ENCODE data around the gene CHRNA1.

The CHRNA1 gene

DNA sequence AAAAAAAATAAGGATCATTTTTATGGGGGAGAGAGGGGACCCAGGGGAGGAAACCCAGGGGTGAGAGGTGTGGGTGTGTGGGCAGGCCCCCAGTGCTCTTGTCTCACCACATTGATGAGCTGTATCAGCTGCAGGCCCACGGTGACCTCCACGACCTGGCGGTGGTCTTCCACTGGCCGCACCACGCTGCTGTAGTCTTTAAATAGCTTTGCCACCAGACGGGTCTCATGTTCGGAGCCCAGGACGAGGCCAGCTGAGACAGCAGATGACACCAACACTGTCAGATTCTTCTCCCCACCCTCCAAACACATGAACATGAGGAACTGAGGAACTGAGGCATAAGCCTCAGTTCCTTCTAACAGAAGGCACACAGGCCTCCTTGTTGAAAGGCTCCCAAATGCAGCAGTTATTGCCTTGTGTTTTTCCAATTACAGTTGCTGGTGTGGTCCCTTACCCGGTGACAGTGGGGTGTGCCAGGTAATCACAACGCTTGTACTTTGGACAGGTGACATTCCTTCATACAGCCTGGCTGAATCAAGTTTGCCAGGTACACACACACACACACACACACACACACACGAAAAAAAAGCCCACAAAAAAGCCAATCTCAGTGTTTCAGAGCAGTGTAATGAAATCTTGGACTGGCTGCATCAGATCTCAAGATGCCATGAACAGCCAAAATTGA, 4.7 kb downstream of the CHRNA1 start:
- no peak for DNase-seq

DNA sequence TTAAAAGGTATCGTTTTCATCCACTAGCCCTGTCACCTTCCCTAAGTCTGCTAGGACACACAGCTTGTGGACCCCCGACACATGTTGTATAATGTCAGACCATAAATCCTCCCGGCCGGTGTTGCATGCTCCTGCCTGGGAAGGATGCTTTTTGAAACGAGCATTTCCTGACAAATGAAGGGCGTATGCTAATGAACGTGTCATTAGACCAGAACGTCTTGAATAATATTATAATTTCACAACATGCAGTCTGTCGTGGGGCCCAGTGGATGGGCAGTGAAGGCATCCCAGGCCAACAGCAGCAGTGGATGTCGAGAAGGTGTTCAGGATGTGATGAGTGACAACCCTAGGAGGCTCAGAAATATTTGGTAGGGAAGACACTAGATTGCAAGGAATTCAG, 7.5 kb downstream of the CHRNA1 start:
- DNase-seq, result no peak

DNA sequence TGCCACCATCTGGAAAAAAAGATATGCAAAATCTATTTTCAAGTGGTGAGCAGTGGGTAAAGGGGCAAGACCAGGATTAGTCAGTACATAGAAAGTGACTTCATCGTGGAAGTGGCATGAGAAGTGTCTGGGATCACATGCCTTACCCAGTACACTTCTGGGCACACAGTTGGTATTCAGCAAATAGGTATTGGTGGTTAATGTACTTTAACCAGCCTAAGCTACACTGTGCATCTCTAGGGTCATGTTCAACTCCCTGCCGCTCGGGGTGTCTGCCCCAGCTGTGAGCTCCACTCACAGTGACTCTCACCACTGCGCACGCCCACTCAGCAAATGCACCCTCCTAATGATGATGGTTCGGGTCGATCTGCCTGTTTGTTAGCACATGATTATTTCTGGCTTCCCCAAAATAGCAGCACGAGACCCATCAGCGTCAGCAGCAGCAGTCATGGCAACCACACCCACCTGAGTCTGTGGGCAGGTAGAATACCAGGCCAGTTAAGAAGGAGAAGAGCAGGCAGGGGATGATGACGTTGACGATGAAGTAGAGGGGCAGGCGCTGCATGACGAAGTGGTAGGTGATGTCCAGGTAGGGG, 11.1 kb downstream of the CHRNA1 start:
- peak; percentile 74 for DNase-seq

DNA sequence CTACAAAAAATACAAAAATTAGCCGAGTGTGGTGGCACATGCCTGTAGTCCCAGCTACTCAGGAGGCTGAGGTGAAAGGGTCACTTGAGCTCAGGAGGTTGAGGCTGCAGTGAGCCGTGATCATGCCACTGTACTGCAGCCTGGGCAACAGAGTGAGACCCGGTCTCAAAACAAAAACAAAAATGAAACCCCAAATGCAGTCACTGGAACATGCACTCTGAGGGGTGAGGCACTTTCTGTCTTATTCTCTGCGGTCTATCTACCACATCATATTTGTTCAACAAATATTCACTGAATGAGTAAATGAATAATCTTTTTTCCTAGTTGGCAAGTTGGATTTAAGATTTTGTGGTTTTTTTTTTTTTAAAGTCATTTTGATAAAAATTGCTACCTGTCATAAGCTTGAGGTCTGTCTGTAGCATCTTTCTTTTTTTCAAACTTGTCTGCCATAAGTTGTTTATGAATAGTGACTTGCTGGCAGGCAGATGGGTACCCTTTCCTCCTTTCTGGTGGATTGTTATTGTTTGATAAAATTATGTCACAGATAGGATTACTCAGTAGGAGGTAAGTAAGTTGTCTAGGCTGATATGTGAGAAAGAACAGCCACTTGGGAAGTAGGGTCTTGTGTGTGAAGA, 11.8 kb downstream of the CHRNA1 start:
- peak; percentile 73 for DNase-seq

DNA sequence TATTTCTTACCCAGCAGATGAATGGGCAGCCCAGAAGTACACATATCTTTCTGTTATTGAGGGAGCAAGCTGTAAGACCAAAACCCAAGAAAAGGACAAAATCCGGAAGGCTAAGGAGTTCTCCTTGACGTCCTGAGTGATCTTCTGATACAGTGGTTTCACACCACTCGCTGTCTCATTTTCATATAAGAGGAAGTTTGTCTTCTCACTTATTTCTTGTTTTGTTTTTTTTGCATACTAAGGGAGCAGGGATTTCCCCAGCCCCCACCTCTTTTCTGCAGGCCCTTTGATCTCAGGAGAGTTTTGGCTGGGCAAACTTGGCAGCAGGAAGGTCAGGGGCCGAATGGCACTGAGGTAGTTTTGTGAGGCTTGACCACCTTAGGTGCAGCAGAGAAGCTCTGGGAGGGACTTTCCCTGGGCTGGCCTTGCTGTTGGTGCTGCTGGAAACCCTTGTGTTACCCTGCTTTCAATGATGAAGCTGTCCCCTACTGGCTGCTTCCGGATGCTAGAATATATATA, 13.3 kb downstream of the CHRNA1 start:
- DNase-seq, result peak; percentile 66

DNA sequence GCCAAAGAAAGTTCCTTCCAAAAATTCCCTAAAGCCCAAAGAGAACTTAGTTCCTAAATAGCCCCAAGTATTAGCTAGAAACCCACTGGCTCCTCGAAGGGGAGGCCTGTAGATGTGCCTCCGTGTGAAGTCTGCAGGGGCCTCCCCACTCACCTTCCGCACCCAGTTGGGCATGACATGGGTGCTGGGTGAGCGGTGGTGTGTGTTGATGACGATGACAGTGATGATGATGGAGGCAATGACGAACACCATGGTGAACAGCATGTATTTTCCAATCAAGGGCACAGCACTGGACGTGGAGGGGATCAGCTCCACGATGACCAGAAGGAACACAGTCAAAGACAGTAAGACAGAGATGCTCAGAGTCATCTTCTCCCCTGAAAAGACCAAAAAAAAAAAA, 14.5 kb downstream of the CHRNA1 start:
- DNase-seq, result no peak

DNA sequence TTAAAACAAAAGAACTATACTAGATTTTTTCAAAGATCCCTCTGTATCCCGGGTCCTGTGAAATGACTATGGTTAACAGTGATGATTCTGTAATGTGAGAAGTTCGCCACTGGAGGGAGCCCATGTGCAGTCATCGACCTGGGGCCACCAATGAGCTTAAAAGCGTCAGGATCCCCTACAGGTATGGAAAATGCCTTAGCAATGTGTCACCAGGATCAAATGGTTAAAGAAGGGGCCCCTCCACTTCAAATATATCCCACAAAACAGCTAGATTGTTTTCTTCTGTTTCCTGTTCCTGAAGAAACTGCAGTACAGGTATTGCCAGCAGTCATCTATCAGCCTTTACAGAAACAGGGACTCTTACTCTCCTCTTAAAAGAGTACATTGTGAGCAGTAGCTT, 15.3 kb downstream of the CHRNA1 start:
- peak; percentile 69 for DNase-seq

DNA sequence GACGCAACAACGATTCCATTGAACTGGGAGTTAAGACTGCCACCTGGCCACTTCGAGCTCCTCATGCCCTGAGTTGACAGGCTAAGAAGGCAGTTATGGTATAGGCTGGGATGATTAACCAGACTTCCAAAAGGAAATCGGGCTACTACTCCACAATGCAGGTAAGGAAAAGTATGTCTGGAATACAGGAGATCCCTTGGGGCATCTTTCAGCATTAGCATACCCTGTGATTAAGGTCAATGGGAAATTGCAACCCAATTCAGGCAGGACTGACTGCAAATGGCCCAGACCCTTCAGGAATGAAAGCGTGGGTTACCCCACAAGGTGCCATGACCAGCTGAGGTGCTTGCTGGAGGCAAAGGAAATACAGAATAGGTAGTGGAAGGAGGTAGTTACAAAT, 19.1 kb downstream of the CHRNA1 start:
- no peak for DNase-seq

DNA sequence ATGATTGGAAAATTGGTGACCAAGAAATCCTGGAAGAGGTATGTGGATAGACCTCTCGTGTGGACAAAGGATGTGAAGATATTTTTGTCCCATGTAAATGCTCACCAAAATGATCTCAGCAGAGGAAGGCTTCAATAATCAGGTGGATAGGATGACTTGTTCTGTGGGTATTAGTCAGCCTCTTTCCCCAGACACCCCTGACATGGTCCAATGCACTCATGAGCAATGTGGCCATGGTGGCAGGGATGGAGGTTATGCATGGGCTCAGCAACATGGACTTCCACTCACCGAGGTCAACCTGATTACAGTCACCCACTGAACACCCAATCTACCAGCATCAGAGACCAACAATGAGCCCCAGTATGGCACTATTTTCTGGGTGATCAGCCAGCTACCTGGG, 20.2 kb downstream of the CHRNA1 start:
- no peak for DNase-seq

DNA sequence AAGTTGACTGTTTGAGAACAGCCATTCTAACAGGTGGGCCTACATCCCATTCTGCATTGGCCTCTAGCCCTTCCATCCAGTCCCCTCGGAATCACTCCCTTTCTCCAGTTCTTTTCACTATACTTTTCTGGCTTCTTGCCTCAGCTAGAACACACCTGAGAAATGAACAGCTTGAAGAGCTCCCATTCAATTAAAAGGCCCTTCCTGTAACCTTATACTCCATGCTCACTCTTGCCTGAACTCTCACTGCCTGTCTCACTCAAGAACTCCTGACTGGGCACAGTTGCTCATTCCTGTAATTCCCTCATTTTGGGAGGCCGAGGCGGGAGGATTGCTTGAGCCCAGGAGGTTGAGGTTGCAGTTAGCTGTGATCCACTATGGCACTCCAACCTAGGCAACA, 23.6 kb downstream of the CHRNA1 start:
- no peak for DNase-seq

DNA sequence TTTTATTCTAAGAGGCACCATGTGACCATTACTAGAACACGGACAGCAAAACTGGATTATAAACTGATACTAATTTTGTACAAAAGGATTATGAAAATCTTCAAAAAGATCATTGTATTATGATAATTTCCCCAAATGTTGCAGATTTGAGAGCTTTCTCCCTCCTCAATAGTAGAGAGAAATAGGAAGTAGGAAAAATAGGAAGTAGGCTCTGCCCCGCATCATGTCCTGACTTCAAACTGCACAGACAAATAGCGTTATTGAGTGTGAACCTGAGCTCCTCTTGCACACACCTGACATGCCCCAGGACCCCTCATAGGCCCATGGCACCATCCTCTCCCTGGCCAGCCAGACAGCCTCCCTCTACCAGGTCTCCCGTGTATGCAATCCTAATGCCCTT, 25.4 kb downstream of the CHRNA1 start:
- no peak for DNase-seq

DNA sequence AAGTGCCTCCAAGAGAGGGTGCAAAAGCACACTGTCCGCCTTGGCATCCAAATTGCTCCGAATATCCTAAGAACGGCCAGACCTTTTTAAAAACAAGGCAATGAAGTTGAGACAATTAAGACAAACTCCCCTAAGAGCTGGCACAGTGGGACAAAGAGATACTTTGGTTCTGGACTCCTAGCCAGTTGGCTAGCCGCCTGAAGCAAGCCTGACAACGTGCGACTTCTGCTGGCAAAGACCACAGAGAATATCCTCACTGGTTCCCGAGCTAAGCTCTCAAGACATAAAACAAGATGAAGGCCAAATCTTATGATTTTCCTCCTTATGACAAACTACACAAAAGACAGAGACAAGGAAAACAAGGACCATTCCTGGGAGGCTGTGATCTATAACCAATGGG, 32.7 kb downstream of the CHRNA1 start:
- no peak for DNase-seq

DNA sequence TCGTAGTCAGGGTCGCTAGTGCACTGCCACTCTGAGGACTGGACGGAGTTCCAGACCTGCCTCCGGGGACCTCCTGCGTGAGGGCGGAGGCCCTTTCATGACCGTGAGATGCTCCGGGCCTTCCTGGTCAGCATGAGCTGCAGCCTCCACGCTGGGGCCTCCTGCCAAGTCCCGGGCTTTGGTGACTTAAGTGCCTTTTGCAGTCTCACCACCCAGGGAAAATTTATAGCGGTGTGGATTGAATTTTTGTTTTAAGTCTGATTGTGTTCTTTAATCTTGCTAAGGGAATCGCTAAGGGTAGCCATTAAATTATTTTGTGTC, 33.6 kb downstream of the CHRNA1 start:
- no peak for DNase-seq

DNA sequence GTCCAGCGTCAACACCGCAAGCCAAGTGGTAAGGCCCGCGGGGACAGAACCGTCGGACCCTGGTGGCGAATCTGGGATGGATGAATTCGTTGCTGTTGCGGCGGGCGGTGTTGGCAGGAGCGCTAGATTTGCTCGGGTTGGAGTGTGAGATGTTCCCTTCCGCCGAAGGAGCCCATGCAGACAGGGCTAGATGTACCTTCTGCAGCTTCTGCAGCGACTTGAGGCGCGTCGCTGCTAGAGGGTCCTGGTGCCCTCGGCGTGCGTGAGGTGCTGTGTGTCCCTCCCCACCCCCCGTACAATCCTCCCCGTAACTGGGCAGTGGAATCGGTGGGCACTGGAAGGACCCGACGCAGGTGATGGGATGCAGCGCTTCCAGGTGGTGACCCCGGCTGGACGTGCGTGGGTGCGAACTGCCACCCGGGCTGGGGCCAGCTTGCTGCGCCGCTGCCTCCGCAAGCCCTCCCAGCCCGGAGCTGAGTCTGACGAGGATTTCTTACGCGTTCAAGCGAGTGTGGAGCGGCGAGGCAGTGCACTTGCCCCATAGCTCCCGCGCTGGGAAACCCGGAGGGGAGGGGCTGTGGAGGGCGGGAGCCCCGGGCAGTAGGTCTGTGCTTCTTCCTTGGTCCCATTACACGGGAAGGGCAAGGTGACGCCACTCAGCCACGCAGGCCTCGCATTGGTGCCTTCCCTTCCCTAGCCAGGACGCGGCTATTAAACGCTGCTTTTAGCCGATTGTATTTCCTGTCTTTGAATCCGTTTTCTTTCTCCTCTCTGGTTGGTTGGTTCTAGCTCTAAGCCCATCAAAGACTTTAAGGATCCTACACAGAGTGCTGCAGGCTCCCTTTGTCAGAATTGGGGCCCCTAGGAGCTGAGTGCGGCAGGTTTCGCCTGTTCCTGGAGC, 34.2 kb downstream of the CHRNA1 start:
- DNase-seq, result peak; percentile 33

DNA sequence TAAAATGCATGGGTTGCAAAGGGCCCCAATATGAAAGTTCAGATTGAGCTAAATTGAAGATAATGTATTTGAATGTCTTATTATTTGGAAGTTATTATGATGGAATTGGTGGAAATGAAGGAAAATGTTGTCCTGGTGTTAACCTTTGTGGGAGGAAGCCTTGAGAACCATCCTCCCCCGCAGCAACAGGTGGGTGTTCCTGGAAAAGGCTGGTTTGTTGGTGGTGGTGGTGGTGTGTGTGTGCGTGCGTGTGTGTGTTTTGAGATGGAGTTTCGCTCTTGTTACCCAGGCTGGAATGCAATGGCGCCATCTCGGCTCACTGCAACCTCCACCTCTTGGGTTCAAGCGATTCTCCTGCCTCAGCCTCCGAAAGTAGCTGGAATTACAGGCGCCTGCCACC, 36.2 kb downstream of the CHRNA1 start:
- no peak for DNase-seq

DNA sequence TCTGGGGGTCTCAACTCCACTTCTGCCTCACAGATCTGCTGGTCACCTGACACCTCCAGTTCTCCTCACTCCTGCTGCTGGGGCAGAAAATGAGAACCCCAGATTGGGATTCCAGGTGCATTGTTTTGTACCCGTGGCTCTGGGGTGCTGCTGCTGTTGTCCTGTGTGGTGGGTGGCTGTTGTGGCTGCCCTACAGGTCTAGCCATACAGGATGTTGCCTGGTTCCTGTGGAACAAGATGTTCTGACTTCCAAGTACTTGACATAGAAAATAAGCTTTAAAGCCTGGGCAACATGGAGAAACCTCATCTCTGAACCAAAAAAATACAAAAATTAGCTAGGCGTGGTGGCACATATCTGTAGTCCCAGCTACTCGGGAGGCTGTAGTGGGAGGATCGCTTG, 38.1 kb downstream of the CHRNA1 start:
- no peak for DNase-seq

DNA sequence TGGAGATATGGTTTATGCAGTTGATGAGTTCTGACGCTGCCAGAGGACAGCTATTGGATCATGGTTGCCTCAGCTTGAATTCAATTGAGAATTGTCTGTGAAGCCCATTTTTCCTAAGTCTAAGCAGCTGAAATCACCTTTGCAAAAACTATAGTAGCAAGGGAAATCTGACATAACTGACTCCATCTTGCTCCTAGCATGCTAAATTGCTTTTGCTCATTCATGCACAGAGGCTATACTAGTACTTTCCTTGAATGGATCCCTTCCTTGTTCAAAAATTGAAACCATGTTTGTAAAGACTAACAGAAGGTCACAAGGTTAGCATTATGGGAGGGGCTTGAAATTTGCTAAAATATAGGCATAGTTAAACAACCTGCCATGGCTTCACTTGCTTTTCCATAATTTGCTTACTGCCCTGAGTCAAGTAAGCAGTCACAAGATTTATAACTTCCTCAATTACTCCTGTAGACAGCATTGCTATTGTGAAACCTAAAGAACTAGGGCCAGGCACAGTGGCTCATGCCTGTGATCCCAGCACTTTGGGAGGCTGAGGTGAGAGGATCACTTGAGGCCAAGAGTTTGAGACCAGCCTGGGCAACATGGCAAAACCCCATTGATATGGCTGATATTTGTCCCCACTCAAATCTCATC, 41.2 kb downstream of the CHRNA1 start:
- DNase-seq, result no peak

DNA sequence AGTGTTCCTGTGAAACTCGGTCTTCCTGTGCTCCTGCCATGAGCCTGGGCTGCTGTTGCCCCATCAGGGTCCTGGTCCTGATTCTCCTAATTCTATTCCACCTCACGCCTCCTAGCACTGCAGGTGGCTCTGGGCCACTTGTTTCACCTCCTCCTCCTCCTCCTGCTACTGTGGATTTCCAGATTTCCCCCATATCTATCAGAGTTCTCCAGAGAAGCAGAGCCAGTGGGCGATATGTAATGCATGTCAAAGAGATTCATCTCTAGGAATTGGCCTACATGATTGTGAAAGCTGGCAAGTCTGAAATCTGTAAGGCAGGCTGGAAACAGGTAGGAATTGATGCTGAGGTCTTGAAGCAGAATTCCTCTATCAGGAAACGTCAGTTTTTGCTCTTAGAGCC, 45.3 kb downstream of the CHRNA1 start:
- no peak for DNase-seq

DNA sequence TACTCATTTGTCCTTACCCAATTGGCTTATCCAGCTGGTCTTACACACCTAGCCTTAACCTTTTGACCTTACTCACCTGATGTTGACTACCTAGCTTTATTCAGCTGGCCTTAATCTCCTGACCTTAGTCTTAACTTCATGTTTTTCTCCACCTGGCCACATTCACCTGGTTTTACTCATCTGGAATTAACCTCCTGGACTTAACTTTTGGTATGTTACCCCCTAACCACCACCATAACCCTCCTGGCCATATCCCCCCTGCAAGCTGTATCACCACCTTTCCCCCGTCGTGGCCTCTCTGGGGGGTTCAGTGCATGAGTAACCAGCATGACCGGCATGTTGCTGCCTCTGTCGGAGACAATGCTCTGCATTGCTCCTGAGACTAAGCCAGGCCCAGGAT, 45.7 kb downstream of the CHRNA1 start:
- no peak for DNase-seq

DNA sequence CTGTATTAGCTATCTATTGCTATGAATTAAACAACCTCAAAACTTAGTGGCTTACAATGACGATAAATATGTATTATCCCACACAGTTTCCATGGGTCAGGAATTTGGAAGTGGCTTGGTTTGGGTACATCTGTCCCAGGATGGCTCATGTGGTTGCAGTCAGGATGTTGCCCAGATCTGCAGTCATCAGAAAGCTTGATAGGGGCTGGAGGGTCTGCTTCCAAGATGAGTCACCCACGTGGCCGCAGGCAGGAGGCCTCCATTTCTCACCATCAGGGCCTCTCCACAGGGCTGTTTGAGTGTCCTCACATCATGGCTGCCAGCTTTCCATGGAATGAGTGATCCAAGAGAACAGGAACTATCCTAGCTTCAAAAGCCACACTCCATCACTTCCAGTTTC, 46.4 kb downstream of the CHRNA1 start:
- DNase-seq, result no peak

DNA sequence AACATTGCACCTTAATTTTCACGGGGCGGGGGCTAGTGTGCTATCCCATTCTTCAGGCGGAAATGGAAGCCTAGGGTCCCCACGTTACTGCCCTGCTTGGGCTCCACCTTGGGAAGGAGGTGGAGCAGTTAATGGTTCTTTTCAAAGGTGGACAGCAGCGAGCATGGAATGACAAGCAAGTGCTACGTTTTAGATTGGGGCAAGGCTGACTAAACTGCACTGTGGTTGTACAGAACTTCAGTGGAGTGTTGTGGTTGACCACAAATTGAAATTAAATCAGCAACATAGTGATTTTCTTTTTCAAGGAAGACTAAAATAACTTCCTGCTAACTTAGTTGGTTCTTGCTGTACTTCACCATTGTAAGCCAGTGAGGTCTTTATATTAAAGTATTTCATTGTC, 47.0 kb downstream of the CHRNA1 start:
- DNase-seq, result peak; percentile 60

DNA sequence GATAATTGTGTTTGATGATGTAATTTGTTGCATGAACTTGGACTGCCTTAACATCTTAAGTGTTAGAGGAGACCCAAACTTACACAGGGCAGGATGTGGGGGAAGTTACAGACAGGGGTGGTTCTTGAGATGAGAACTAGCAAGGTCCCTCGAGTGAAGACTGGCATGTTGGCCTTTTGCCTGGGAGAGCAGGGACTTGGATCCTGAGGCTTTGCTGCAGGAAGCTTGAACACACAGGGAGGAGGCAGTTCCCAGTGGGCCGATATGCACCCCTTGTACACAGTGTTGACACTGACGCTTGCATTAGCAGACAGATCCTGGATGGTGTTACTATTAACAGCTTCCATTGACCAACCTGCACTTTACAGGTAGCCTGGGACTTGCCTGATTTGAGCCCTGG, 47.5 kb downstream of the CHRNA1 start:
- peak; percentile 9 for DNase-seq

DNA sequence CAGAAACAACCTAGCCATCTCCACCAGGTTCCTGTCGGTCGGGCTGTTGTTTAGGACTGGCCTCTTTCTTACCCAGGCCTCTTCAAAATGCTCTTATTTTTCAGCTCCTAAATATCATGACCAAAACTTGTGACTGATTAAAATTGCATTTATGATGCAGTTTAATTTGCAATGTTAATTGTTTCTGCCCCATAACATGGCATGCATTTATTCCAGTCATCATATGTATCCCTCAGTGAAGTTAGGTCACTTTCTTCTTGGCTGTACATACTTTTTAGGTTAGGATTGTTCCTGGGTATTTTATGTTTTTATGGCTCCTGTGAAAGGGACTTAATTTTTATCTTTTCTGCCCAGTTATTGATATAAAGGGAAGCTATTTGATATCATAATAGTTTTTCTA, 50.6 kb downstream of the CHRNA1 start:
- DNase-seq, result no peak

Data from central memory CD4-positive, alpha-beta T cell (primary cell).